Skin of body (tissue), 2 donors: ENCODE data around the gene SPTBN4. TPM values are rescaled to one million over a fixed set of nuclear protein-coding genes. Genes with fewer than 3 reads are reported as not detected.
"Not testable (repeated sequence)": the region's sequence is repeated elsewhere in the genome, so short reads cannot be mapped to it uniquely, and the experiment has no call there.

Experiments
- DNase-seq: peaks from one replicate; lab custom pipeline; 2025; lab: John Stamatoyannopoulos, UW
- total RNA-seq: library from RNA; depleted of rRNA; stranded (reverse); fragments of >200 nt; gene quantifications from one replicate; pipeline ENCODE4 v1.2.3, GENCODE V29; 2014

SPTBN4 gene
- 1.2 TPM for total RNA-seq

DNA sequence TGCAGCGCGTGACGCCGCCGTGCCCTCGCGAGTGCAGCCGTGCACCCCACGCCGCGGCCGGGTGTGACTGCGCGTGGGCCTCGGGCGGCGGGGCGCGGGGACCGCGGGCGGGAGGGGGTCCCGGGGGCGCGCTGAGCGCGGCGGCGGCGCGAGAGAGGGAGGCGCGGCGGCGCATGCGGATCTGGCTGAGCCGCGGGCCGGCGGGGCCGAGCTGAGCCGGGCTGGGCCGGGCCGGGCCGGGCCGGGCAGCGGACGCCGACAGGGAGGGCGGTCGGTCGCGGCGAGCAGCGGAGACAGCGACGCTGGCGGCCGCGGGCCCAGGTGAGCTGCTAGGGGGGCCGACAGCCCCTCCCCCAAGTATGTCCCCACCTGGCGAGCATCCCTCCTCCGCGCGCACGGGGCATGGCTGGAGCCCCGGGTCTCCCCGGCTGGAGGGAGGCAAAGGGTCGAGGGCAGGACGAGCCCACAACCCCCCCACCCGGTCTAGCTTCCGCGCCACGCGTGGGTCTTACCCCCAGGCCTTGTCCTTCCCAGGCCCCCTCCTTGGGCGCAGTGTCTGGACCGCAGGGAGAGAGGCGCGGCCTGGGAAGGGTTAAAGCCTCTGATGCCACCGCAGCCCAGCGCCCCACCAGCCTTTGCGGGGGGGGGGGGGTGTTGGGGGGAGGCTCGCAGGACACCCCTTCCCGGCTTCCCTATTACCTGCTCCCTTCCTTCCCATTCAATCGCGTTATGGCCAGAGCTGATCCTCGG is at the start of gene SPTBN4:
Gene SPTBN4 (plus strand): TSS at position 17 of the 750 bp plus-strand sequence. CDS start 5,621 bp downstream, outside the sequence.
- DNase-seq, result no peak

DNA sequence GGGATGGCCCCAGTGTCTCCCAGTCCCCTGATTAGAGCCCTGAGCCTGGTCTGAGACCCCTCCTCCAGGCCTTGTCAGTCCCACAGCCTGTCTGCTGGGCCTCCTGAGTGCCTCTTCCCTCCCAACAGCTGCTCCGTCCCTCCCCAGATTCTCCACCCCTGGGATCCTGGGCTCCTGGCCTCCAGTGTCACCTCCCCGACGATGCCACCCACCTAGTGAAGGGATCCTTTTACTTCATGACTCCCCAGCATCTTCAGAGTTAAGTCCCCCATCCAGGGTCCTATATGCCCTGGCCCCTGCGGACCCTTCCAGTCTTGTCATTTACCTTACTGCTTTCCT is 49.2 kb upstream of the SPTBN4 start:
- no peak for DNase-seq

GRCh38 chr19:40418040-40418439 is 48.8 kb upstream of the SPTBN4 start:
- no peak for DNase-seq

GRCh38 chr19:40419066-40419612 is 47.7 kb upstream of the SPTBN4 start:
- no peak for DNase-seq

DNA sequence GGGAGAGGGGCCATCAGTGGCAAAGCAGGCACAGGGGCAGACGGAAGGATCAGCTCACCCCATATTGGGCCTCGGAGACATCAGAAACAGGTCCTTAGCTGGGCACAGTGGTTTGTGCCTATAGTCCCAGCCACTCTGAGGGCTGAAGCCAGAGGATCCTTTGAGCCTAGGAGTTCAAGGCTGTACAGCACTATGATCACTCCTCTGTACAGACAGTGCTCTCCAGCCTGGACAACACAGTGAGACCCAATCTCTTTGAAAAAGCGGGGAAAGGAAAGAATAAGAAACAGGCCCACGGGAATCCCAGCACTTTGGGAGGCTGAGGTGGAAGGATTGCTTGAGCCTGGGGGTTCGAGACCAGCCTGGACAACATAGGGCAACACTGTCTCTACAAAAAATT is 47.0 kb upstream of the SPTBN4 start:
- DNase-seq, result no peak

GRCh38 chr19:40420451-40420765 is 46.4 kb upstream of the SPTBN4 start:
- DNase-seq, result no peak

GRCh38 chr19:40420766-40421765 is 45.7 kb upstream of the SPTBN4 start:
- DNase-seq, result peak; percentile 89

DNA sequence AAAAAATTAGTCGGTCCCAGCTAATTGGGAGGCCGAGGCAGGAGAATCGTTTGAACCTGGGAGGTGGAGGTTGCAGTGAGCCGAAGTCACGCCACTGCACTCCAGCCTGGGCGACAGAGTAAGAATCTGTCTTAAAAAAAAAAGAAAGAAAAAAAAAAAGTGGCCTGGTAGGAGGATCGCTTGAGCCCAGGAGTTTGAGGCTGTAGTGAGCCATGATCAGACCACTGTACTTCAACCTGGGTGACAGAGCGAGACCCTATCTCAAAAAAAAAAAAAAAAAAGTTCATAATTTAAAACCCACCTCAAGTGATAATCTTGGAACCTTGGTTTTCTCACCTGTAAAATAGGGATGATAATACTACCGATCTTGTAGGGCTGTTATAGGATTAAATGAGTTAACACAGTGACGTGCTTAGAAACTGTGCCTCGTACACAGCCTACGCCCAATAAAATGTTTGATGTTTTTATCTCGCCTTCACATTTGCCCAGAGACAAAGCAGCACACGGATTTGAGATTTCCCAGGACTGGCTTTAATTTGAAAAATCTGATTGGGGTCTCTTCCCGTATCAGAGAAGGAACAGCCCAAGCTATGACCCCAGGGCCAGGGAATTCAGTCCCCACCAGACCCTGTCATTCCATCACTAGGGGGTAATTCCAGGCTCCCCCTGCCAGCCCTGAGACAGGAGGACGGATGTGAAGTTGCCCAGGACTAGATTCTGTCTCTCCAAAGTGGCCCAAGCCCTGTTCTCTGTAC is 44.6 kb upstream of the SPTBN4 start:
- no peak for DNase-seq

GRCh38 chr19:40422748-40423566 is 43.8 kb upstream of the SPTBN4 start:
- DNase-seq, result no peak

DNA sequence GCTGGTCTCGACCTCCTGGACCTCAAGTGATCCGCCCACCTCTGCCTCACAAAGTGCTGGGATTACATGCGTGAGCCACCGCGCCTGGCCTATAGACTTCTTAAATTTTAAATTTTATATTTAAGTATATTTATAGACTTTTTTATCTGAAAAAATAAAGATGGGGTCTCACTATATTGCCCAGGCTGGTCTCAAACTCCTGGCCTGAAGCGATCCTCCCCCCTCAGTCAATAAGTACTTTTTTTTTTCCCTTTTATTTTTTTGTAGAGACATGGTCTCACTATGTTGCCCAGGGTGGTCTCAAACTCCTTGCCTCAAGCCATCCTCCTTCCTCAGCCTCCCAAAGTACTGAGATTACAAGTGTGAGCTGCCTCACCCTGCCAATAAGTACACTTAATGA is 42.9 kb upstream of the SPTBN4 start:
- DNase-seq, result no peak

DNA sequence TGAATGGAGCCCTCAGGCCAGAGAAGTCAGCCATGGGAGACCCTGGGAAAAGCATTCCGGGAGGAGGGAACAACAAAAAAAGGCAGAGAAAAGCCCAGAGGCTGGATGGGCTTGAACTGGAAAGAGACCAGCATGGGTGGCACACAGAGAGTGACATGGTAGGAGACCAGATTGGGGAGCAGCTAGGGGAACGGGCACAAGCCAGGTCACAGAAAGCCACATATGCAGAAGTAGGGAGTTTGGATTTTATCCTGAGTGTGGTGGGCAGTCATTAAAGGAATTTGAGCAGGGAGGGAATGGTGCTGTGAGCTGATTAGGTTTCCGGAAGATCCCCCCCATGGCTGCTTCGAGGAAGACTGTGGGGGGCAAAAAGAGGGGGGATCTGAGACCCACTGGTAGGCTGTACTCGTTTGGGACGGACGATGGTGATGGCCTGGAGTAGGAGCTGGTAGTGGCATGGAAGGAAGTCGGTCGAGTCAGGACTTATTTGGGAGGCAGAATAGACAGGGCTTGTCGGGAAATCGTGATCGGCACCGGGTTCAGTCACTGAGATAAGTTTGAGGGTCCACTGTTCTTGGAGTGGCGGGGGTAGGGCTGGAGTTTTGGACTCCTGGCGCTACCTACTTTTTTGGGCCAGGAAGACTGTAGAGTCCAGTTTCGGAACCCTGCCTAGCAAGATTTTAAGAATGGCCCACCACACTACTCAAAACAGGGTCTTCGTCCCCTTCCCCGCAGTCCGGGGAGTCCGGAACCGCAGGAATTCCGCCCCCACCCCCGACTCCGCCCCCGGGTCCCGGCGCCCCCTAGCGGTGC is 42.0 kb upstream of the SPTBN4 start:
- no peak for DNase-seq

DNA sequence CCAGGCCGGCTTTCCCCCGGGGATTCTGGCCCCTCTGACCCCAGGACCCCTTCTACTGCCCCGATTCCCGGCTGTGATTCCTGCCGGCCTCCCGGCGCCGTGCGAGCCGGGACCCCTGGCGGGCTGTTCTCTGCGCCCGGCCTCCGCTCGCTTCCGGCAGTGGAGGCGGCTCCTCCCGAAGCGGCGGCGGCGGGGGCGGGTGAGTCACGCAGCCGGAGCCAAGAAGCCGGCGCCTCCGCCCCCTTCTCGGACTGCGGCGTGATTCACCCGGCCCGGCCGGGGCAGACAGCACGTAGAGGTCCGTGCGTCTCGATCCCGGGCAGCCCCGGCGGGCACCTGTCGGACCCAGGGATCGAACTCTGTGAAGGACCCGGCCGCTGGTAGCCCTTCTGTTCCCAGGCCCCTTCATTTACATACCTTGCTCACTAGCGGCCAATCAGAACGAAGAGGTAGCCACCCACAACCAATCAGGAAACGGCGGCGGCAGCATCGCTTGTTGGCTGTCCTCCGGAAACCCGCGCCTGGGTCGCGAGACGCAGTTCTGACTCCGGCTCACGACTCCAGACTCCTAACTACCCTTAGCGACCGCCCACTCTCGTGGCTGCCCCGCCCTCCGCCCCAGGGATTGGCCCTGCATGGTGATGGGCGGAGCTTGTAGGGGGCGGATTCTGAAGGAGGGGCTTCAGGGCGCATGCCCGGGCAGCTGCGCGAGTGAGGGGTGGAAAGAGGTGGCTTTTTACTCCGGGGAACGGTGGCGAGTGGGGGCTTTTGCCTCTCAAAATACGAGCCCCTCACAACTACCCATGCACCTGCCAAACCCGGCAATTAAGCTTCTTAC is 41.1 kb upstream of the SPTBN4 start, which contains the start of gene SERTAD1:
Gene SERTAD1 (minus strand): TSS at position 543 of the 838 bp plus-strand sequence. CDS start 2,446 bp downstream, outside the sequence.
- DNase-seq, result peak; percentile 99

DNA sequence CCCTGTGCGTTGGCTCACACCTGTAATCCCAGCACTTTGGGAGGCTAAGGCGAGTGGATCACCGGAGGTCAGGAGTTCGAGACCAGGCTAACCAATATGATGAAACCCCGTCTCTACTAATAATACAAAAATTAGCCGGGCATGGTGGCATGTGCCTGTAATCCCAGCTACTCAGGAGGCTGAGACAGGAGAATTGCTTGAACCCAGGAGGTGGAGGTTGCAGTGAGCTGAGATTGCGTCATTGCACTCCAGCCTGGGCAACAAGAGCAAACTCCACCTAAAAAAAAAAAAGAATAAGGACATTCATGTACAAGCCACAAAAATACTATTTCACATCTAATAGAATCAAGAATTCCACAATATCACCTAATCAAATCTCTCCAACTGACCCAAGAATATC is 38.6 kb upstream of the SPTBN4 start:
- DNase-seq, result not testable (repeated sequence)

GRCh38 chr19:40430242-40430641 is 36.6 kb upstream of the SPTBN4 start:
- DNase-seq, result not testable (repeated sequence)

DNA sequence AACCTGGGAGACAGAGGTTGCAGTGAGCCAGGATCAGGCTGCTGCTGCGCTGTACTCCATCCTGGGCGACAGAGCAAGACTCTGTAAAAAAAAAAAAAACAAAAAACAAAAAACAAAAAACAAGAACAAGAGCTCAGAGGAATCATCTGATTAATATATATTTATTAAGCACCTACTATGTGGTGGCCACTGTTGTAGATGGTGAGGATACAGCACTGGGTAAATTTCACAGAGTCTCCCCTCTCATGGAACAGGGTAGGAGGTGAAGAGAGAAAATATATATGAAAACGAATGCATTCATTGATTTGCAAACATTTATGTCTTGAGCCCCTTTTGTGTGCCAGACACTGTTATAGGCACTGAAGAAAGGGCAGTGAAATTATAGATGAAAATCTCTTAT is 35.1 kb upstream of the SPTBN4 start:
- DNase-seq, result no peak

DNA sequence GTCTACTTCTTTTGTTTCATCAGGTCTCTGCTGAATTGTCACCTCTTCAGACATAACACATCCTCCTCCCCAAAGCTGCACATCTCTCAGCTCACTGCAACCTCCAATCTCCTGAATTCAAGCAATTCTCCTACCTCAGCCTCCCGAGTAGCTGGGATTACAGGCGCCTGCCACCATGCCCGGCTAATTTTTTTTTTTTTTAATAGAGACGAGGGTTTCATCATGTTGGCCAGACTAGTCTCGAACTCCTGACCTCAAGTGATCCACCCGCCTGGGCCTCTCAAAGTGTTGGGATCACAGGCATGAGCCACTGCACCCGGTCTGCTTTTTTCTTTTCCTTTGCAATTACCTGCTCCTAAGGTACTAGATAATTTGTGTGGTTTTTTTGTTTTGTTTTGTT is 34.0 kb upstream of the SPTBN4 start:
- not testable (repeated sequence) for DNase-seq

DNA sequence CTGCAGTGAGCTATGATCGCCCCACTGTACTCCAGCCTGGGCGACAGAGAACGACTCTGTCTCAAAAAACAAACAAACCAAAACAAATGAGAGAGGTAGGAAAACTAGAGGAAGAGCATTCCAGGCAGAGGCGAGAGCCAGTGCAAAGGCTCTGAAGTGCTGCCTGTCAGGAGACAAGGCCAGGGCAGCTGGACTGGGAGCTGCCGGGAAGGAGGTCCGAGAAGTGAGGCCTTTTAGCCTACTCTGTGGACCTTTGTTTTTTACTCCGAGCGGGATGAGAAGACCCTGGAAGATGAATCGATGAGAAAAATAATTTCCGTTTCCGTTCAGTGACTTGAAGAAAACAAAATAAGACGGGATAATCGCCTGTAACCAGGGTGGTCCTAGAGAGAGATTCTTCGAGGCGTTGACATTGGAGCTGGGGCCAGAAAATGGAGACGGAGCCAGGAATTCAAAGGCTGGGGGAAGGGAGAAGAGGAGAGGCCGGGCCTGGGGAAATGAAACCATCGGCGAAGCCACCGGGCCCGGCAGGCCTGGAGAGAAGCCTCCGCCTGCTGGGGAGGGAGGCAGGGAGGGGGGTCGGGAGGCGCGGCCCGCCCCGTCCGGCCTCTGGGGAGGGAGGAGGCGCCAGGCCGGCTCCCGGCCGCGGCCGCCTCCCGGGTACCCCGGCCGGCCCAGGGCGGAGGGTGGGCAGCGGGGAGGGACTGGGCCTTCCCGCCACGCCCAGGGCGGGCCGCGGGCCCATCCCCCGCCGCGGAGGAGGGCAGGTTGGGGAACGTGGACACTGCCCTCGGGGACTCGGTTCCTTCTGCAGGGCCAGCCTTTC is 33.2 kb upstream of the SPTBN4 start:
- peak; percentile 94 for DNase-seq

- no peak for DNase-seq
These were observed 28.5 kb upstream of the SPTBN4 start for GRCh38 chr19:40438284-40438683.
